ENCODE results near the gene ZCCHC2. TPM values are rescaled to one million over a fixed set of nuclear protein-coding genes. Genes with fewer than 3 reads are reported as not detected.

ZCCHC2 gene
- total and polyA plus RNA-seq, 9 of the 15 experiments (the other 6 are each of a cell fraction or from before 2014, with no cell fraction given): 1.0 to 9.2 (median 6.0) TPM

DNA sequence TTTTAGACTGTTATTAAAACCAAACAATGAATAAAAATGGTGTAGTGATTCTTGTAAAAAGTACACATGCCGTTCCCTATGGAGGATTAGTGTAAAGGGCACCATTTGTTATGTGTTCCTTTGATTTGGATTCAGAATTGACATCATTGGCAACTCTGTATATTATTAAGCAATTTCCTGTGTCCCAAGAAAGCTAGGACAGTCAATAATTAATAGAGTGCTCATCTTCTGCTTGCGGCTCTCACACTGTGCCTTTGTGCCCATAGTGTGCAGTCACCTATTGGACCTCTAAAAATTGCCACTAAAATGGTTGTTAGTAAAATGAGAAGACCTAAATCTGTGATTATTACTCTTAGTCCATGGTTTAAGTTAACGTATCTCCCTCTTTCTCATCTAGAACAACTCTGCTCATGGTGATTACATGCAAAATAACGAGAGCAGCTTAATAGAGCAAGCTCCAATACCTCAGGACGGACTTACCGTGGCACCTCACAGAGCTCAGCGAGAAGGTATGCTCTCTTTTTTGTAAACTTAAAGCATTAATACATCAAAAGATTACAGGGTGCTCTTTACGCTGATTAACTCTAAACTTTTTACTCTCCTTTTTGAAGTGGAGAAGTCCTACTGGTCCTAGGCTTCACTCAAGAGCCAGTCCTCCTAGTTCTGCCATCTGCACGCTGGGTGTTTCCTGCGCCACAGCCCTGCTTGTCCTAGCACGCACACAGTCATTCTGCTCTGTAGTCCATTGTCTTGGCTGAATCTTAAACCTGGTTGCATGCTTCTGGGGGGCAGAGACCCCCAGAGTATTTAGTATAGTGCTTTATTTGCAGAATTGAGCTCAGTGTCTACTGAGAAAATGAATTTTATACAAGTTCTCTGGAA, 16.7 kb downstream of the ZCCHC2 start:
- Histone ChIP-seq H4K20me1 (replicated peaks; ENCODE audit: control insufficient read depth, insufficient read depth, low read length) (no peaks in the 10 kb centered on the region), H3K79me2 (ENCODE audit: control insufficient read depth, insufficient read depth, low read length) (peaks cover under 1% of the 10 kb centered on the region; the same call in 2 of the 3 replicates), H3K27ac (ENCODE audit: extremely low read depth, low read depth, low read length) (no peak overlapping the region), H2AFZ (ENCODE audit: low read depth, low read length) (no peak overlapping the region), H3K9ac (ENCODE audit: insufficient read depth in 1 of 2, low read depth in 2 of 2, low read length in 2 of 2) (no peak overlapping the region), H3K9me3 (replicated peaks; ENCODE audit: control insufficient read depth, insufficient read depth, low read depth, low read length) (no peaks in the 10 kb centered on the region), H3K36me3 (ENCODE audit: control insufficient read depth, insufficient read depth, low read length) (peaks cover 27% of the 10 kb centered on the region; the same call in 2 of the 3 replicates), H3K4me1 (replicated peaks in 1 of 2; ENCODE audit: control insufficient read depth in 2 of 2, insufficient read depth in 2 of 2, low read length in 2 of 2) (no peaks in the 10 kb centered on the region), H3K4me2 (ENCODE audit: insufficient read depth, low read length) (no peak overlapping the region), H3K27me3 (ENCODE audit: control insufficient read depth in 2 of 2, insufficient read depth in 2 of 2, low read length in 2 of 2) (no peaks in the 10 kb centered on the region), H3K4me3 (no peak overlapping the region), H3K9me1 (ENCODE audit: control insufficient read depth, insufficient read depth, low read length) (no peaks in the 10 kb centered on the region)
- 91% methylated on average over 8 of the region's 11 CpGs for WGBS (ENCODE audit: insufficient coverage, low coverage, missing lambda C conversion rate)
- in situ Hi-C loops (cut with MboI): no loop called here
- intact Hi-C loops (cut with micrococcal nuclease): no loop called here
- DNase-seq (ENCODE audit: extremely low read depth in 1 of 4, low spot score in 3 of 4) (no peak), FAIRE-seq (no peak), ATAC-seq (no peak)
- ChIA-PET POLR2A (interaction anchor here (0.6 kb wide), 1 partner anchor 340 kb away, joined by 3 read pairs; no protein-coding TSS in a partner anchor), CTCF (ENCODE audit: low intra/inter-chr PET ratio) (no interaction called here)
- no TSS peak for BruUV-seq (replicated peaks)
- no peak for TF ChIP-seq ZNF778 (CRISPR knock-in tag; IDR thresholded peaks at IDR 0.05)

DNA sequence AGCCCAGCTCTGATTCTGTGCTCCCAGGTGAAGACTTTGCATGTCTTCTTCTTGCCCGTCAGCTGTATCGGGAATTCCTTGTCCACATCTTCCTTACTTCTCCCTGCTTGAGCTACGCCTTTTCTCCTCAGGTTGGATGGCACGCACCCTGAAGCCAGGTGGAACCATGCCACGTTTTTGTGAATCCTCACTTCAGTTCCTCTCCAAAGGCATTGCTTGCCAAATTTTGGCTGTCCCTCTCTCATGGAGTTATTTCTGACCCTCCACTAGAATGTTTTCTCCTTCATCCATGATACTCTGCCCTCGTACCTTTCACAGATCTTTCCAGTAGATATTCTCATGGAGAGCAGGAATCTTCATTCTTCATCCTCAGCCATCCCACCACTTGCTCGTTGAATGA, 20.2 kb downstream of the ZCCHC2 start:
- intact Hi-C loops (cut with micrococcal nuclease) (no loop called here), in situ Hi-C loops (cut with MboI) (no loop called here)
- no peaks in the 10 kb centered on the region for H3K4me1 ChIP-seq (replicated peaks in 1 of 2; ENCODE audit: control insufficient read depth in 2 of 2, insufficient read depth in 2 of 2, low read length in 2 of 2)
- no peak for TF ChIP-seq MTA3 (IDR thresholded peaks at IDR 0.05; ENCODE audit: borderline replicate concordance)
- no peak for TF ChIP-seq MEIS2 (IDR thresholded peaks at IDR 0.05; ENCODE audit: partially characterized antibody)
- TF ChIP-seq ZNF511 (CRISPR knock-in tag; IDR thresholded peaks at IDR 0.05): no peak
- BruUV-seq (replicated peaks): no TSS peak
- no peaks in the 10 kb centered on the region for H3K9me3 ChIP-seq (replicated peaks; ENCODE audit: control insufficient read depth, insufficient read depth, low read depth, low read length)
- ChIA-PET CTCF (ENCODE audit: low intra/inter-chr PET ratio) (no interaction called here), POLR2A (interaction anchor here (0.5 kb wide), 1 partner anchor 9 kb away, joined by 3 read pairs; no protein-coding TSS in a partner anchor)
- H3K9ac ChIP-seq (ENCODE audit: insufficient read depth in 1 of 2, low read depth in 2 of 2, low read length in 2 of 2): no peak overlapping the region
- FAIRE-seq: no peak
- no peak overlapping the region for H3K4me2 ChIP-seq (ENCODE audit: insufficient read depth, low read length)
- no peaks in the 10 kb centered on the region for H3K27me3 ChIP-seq (ENCODE audit: control insufficient read depth in 2 of 2, insufficient read depth in 2 of 2, low read length in 2 of 2)
- H2AFZ ChIP-seq (ENCODE audit: low read depth, low read length): no peak overlapping the region
- H4K20me1 ChIP-seq (replicated peaks; ENCODE audit: control insufficient read depth, insufficient read depth, low read length): no peaks in the 10 kb centered on the region
- DNase-seq (ENCODE audit: extremely low read depth in 1 of 4, low spot score in 3 of 4): no peak
- no peak overlapping the region for H3K4me3 ChIP-seq
- no peaks in the 10 kb centered on the region for H3K9me1 ChIP-seq (ENCODE audit: control insufficient read depth, insufficient read depth, low read length)
- peaks cover 45% of the 10 kb centered on the region; the same call in 2 of the 3 replicates for H3K36me3 ChIP-seq (ENCODE audit: control insufficient read depth, insufficient read depth, low read length)
- ATAC-seq: no peak
- WGBS (ENCODE audit: insufficient coverage, low coverage, missing lambda C conversion rate): 82% methylated on average over 6 of the region's 7 CpGs
- H3K79me2 ChIP-seq (ENCODE audit: control insufficient read depth, insufficient read depth, low read length): no peaks in the 10 kb centered on the region
- H3K27ac ChIP-seq (ENCODE audit: extremely low read depth, low read depth, low read length): no peak overlapping the region

Data from K562 (cell line).